HEK293T (cell line): ENCODE data around the gene POLR2F.

Source experiments
- CTCF ChIA-PET: fragments of 350-600 bp; formaldehyde crosslinking; extraction: SDS; loops from one replicate; lab custom pipeline; 2021; ENCODE audit warnings: antibody characterized with exemption, inconsistent platforms; lab: Yijun Ruan, JAX
- POLR2A ChIA-PET: fragments of 350-600 bp; formaldehyde crosslinking; extraction: SDS; loops from one replicate; lab custom pipeline; 2020; ENCODE audit warnings: antibody characterized with exemption, inconsistent platforms; lab: Yijun Ruan, JAX
- DNase-seq: peaks from one replicate; pipeline ENCODE4 v3.0.0; 2012; ENCODE audit warnings: mixed read lengths; ENCODE audit errors: extremely low spot score
- ARNT ChIP-seq: fragments of 450-650 bp; IDR thresholded peaks from 2 replicates; pipeline ENCODE4 v1.6.1; 2017; ENCODE audit warnings: mild to moderate bottlenecking
- BHLHE40 ChIP-seq: fragments of 450-650 bp; IDR thresholded peaks from 2 replicates; pipeline ENCODE4 v1.6.1; 2016; ENCODE audit warnings: mild to moderate bottlenecking, moderate library complexity, borderline replicate concordance
- CTBP1 ChIP-seq: fragments of 450-650 bp; IDR thresholded peaks from 2 replicates; pipeline ENCODE4 v1.6.1; 2016; ENCODE audit warnings: borderline replicate concordance
- ELF4 ChIP-seq: fragments of 450-650 bp; IDR thresholded peaks from 2 replicates; pipeline ENCODE4 v1.6.1; 2017; ENCODE audit warnings: antibody characterized with exemption
- FOXA1 ChIP-seq: fragments of 450-650 bp; IDR thresholded peaks from 2 replicates; pipeline ENCODE4 v1.6.1; 2016; ENCODE audit warnings: mild to moderate bottlenecking
- FOXK2 ChIP-seq: fragments of 450-650 bp; IDR thresholded peaks from 2 replicates; pipeline ENCODE4 v1.6.1; 2016; ENCODE audit warnings: mild to moderate bottlenecking
- FOXM1 ChIP-seq: fragments of 450-650 bp; IDR thresholded peaks from 2 replicates; pipeline ENCODE4 v1.6.1; 2017; ENCODE audit warnings: mild to moderate bottlenecking, borderline replicate concordance
- HDGF ChIP-seq: fragments of 450-650 bp; IDR thresholded peaks from 2 replicates; pipeline ENCODE4 v1.6.1; 2017; ENCODE audit warnings: antibody characterized with exemption, borderline replicate concordance
- L3MBTL2 ChIP-seq: fragments of 450-650 bp; conservative IDR thresholded peaks from 2 replicates; pipeline ENCODE4 v1.6.1; 2016; ENCODE audit warnings: mild to moderate bottlenecking
- LEF1 ChIP-seq: fragments of 450-650 bp; IDR thresholded peaks from 2 replicates; pipeline ENCODE4 v1.6.1; 2017; ENCODE audit warnings: mild to moderate bottlenecking, borderline replicate concordance
- NFRKB ChIP-seq: fragments of 450-650 bp; IDR thresholded peaks from 2 replicates; pipeline ENCODE4 v1.6.1; 2016; ENCODE audit warnings: mild to moderate bottlenecking, moderate library complexity
- SP1 ChIP-seq: fragments of 450-650 bp; IDR thresholded peaks from 2 replicates; pipeline ENCODE4 v1.6.1; 2017
- SUZ12 ChIP-seq: fragments of 450-650 bp; IDR thresholded peaks from 2 replicates; pipeline ENCODE4 v1.6.1; 2016; ENCODE audit warnings: mild to moderate bottlenecking
- TARDBP ChIP-seq: fragments of 450-650 bp; IDR thresholded peaks from 2 replicates; pipeline ENCODE4 v1.6.1; 2016
- ZNF384 ChIP-seq: fragments of 450-650 bp; IDR thresholded peaks from 2 replicates; pipeline ENCODE4 v1.6.1; 2016
- TF ChIP-seq, protein P1 (sequence below): fragments of 450-650 bp; IDR thresholded peaks from 2 replicates; pipeline ENCODE4 v1.6.1; 2016

POLR2F gene

DNA sequence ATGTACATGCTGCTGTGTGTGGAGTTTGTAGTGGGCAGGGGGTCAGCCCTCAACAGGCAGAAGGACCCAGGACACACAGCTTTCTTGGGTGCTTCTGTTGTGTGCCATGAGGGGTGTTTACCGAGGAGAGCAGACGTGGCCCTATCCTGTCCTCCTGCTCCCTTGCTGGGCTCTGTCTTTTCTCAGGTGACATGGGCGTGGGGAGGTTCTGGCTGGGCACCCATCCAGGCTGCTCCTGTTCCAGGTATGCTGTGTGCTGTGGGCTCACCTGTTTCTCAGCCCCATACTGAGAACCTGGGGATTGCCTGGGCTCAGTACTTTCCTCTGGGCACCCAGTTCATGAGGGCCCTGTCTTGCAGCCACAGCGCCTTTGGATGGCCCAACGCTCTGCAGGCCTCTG, 24.1 kb upstream of the POLR2F start:
- ChIA-PET CTCF (no interaction called here), POLR2A (interaction anchor here (5.0 kb wide), 1 partner anchor 23 kb away, joined by 31 read pairs; the partner anchor contains the start of gene MICALL1)
- no peak for DNase-seq
- TF ChIP-seq BHLHE40 (no peak), CTBP1 (no peak), FOXA1 (no peak), TARDBP (no peak), L3MBTL2 (no peak), ELF4 (no peak), LEF1 (no peak), ARNT (no peak)
- TF ChIP-seq, protein P1, sequence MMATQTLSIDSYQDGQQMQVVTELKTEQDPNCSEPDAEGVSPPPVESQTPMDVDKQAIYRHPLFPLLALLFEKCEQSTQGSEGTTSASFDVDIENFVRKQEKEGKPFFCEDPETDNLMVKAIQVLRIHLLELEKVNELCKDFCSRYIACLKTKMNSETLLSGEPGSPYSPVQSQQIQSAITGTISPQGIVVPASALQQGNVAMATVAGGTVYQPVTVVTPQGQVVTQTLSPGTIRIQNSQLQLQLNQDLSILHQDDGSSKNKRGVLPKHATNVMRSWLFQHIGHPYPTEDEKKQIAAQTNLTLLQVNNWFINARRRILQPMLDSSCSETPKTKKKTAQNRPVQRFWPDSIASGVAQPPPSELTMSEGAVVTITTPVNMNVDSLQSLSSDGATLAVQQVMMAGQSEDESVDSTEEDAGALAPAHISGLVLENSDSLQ: no peak

DNA sequence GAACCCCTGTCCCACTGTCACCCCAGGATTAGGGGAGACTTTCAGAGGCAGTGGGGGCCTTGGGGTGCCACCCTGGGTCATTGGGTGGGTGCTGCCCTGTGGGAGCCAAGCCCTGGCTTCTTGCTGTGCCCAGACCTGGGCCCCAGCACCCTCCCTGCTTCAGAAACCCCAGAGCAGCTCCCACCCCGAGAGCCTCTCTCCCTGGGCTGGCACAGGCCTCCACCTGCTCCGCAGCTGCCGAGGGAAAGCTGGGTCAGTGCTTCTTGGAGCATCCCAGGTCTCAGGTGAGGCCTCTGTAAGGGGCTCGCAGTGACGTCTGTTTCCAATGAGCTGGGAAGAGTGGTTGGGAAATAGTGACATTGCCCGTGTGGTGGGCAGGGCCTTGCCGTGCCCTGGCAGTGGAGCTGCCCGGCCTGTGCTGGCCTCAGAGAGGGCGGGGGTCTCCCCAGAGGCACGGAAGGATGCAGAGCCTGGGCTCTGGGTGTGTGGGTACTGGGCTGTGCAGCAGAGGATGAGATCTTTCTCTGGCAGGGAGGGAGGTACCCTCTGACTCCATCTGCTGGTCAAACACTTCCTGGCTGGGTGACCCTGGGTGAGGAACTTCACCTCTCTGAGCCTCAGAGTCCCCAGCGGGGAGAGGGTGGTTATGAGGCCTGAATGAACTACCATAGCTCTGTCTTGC, 23.1 kb upstream of the POLR2F start:
- TF ChIP-seq CTBP1 (no peak), LEF1 (no peak), HDGF (no peak), FOXA1 (no peak), L3MBTL2 (no peak), SUZ12 (no peak), ZNF384 (no peak), TARDBP (no peak), SP1 (no peak), BHLHE40 (no peak), NFRKB (no peak)
- ChIA-PET CTCF (no interaction called here), POLR2A (interaction anchor here (5.0 kb wide), 1 partner anchor 24 kb away, joined by 31 read pairs; the partner anchor contains the start of gene MICALL1)
- peak; percentile 51 for DNase-seq

DNA sequence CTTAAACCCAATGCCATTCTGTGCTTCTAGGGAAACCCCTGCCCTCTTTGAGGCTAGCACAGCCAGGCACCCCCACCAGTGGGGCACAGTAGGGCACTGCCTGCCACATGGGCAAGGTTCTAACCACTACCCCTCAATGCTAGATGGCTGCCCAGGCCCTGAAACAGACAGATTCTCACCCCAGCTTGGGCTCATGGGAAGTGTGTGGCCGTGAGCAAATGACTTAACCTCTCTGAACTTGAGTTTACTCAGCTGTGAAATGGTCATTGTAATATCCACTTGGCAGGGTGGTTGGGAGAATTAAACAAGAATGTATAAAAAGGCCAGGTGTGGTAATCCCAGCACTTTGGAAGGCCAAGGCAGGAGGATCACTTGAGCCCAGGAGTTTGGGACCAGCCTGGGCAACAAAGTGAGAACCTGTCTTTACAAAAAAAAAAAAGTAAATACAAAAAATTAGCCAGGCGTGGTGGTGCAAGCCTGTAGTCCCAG, 22.5 kb upstream of the POLR2F start:
- TF ChIP-seq SP1: no peak
- no peak for TF ChIP-seq FOXA1
- TF ChIP-seq, protein P1: no peak
- no peak for TF ChIP-seq TARDBP
- TF ChIP-seq LEF1: no peak
- no peak for TF ChIP-seq NFRKB
- TF ChIP-seq SUZ12: no peak
- TF ChIP-seq FOXM1: no peak
- no peak for TF ChIP-seq BHLHE40
- TF ChIP-seq ARNT: no peak
- TF ChIP-seq FOXK2: no peak
- no peak for TF ChIP-seq CTBP1
- no peak for TF ChIP-seq ELF4
- no peak for TF ChIP-seq L3MBTL2
- no peak for TF ChIP-seq ZNF384
- no peak for TF ChIP-seq HDGF
- no peak for DNase-seq
- ChIA-PET POLR2A (interaction anchor here (5.0 kb wide), 1 partner anchor 25 kb away, joined by 31 read pairs; the partner anchor contains the start of gene MICALL1), CTCF (interaction anchor here (0.6 kb wide), 1 partner anchor 33 kb away, joined by 4 read pairs; no protein-coding TSS in a partner anchor)

DNA sequence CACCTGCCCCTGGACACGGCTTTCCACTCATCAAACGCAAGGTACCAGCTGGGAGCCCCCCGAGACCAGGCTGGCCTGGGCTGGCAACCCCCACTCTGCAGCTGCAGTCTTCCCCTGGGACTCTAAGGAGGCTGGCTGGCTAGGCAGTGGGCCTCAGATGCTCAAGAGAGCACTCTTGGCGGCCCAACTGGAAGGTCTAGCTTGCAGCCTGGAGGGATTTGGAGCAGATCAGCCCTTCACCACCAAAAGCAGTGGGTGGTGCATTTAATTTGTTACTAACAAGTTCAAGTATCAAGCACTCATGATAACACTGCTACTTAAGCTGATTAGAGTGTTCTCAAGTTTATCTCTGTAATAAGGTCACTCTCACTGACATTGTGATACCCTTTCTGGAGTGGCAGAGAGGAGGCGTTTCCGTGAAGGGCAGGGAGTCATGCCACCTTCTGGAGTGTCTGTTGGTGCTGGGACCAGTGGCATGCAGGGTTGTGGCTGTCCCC, 21.6 kb upstream of the POLR2F start:
- TF ChIP-seq HDGF (no peak), SP1 (no peak), BHLHE40 (no peak), TARDBP (no peak), FOXK2 (no peak), NFRKB (no peak), FOXA1 (no peak), L3MBTL2 (no peak), ELF4 (no peak), ZNF384 (no peak), FOXM1 (no peak), SUZ12 (no peak), CTBP1 (no peak)
- TF ChIP-seq, protein P1: no peak
- ChIA-PET POLR2A (interaction anchor here (1.5 to 5.0 kb wide), 2 partner anchors 21 to 26 kb away, joined by 7 to 31 read pairs; partner anchors contain the start of genes C22orf23, MICALL1 and POLR2F), CTCF (interaction anchor here (0.6 to 1.4 kb wide), 4 partner anchors 26 to 115 kb away, joined by 3 to 4 read pairs (median 4); partner anchors contain the start of gene MICALL1)
- DNase-seq: no peak

DNA sequence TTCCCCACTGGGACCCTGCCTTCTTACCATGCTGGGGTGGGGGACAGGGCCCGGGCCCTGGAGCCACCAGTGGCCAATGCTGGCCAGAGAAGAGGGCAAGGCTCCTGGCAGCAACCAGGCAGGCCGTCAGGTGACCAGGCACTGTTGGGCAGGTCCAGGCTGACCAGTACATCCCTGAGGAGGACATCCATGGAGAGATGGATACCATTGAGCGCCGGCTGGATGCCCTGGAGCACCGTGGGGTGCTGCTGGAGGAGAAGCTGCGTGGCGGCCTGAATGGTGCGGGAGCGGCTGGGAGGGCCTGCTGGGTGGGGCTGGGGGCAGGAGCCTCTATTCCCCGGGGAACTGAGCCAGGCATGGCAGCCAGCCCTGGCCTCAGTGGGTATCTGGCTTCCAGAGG, 21.1 kb upstream of the POLR2F start:
- ChIA-PET POLR2A (interaction anchor here (1.5 to 5.0 kb wide), 2 partner anchors 21 to 26 kb away, joined by 7 to 31 read pairs; partner anchors contain the start of genes C22orf23, MICALL1 and POLR2F), CTCF (interaction anchor here (0.8 to 1.4 kb wide), 3 partner anchors 27 to 115 kb away, joined by 3 to 4 read pairs (median 3); partner anchors contain the start of gene MICALL1)
- DNase-seq: no peak
- TF ChIP-seq ZNF384 (no peak), L3MBTL2 (no peak), FOXK2 (no peak), FOXA1 (no peak), FOXM1 (no peak), SP1 (no peak), LEF1 (no peak), NFRKB (no peak), CTBP1 (no peak), SUZ12 (no peak), ELF4 (no peak), HDGF (no peak), TARDBP (no peak), BHLHE40 (no peak), ARNT (no peak)
- TF ChIP-seq, protein P1: no peak
